DMS 273 (cell line): ENCODE results near the gene ANKRD12.
"Not testable (repeated sequence)": the region's sequence is repeated elsewhere in the genome, so short reads cannot be mapped to it uniquely, and the experiment has no call there.

Source experiments
- DNase-seq: peaks from one replicate; lab custom pipeline; 2025; ENCODE audit not compliant: unreplicated experiment; lab: John Stamatoyannopoulos, UW

Gene ANKRD12

GRCh38 chr18:9136315-9137155 lies at the start of gene ANKRD12:
ANKRD12 (plus strand) TSS chr18:9136781; CDS start chr18:9182433, 45,652 bp downstream.
- DNase-seq = peak; percentile 99

GRCh38 chr18:9087144-9087543 lies 49.4 kb upstream of the ANKRD12 start:
- DNase-seq = no peak

GRCh38 chr18:9088252-9088651 lies 48.3 kb upstream of the ANKRD12 start:
- DNase-seq = no peak

GRCh38 chr18:9088727-9089126 lies 47.9 kb upstream of the ANKRD12 start:
- DNase-seq = not testable (repeated sequence)

DNA sequence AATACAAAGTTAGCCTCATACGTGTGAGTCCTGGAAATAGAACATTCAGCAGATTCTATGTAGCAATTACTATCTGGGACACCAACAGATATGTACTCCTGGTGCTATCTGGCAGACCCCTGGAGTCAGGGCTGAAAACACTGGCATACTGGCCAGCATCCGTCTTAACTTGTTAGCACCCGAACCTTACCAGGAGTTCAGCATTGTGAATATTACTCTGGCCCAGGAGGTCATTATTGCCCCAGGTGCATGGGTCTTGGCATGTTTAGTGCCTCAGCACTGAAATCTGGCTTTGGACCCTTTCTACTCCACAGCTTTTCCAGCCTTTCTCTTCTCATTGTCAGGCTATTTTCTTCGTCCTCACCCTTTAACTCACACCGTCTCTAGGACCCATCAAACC lies 46.0 kb upstream of the ANKRD12 start:
- no peak for DNase-seq

- DNase-seq = no peak
Measured at GRCh38 chr18:9091066-9091476, 45.5 kb upstream of the ANKRD12 start.

GRCh38 chr18:9092665-9093064 lies 43.9 kb upstream of the ANKRD12 start:
- DNase-seq = no peak

DNA sequence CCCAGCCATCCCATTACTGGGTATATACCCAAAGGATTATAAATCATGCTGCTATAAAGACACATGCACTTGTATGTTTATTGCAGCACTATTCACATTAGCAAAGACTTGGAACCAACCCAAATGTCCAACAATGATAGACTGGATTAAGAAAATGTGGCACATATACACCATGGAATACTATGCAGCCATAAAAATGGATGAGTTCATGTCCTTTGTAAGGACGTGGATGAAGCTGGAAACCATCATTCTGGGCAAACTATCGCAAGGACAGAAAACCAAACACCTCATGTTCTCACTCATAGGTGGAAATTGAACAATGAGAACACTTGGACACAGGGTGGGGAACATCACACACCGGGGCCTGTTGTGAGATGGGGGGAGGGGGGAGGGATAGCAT lies 43.5 kb upstream of the ANKRD12 start:
- not testable (repeated sequence) for DNase-seq

DNA sequence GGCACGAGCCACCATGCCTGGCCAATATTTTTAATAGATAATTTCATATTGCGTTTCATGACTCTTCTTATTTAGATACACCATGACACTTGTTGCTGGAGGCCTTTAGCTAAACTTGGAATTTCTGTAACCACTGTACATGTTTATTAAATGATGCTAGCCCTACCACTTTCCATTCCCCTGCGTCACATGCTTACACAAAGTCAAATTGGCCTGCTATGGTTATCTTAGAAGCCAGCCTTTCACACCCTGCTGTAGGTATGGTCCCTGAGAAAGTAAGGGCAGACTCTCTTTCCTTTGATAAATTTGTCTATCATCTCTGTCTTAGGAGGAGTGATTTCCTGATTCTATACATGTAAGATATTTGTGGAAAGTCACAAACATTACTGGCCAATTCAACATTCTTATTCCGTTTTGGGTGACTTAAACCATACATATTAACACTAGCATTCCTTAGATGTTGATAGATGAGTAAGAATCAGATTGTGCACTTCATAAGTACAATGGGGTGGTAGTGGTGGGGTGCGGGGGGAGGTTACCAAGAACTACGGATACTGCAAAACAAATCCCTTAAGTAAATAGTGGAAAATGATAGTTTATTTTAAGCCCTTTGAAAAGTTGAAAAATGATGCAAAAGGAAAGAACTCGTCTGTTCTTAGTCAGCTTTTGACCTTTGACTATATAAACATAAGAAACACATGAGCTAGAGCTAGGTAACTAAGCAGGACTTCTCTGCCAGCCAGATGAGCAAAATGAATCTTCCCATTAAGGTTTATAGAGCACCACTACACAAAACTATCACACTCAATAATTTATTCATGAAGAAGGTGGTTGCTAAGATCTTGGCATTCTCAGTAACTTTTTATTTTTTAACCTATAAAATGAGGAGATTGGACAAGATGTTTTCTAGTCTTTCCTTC lies 42.0 kb upstream of the ANKRD12 start:
- no peak for DNase-seq

DNA sequence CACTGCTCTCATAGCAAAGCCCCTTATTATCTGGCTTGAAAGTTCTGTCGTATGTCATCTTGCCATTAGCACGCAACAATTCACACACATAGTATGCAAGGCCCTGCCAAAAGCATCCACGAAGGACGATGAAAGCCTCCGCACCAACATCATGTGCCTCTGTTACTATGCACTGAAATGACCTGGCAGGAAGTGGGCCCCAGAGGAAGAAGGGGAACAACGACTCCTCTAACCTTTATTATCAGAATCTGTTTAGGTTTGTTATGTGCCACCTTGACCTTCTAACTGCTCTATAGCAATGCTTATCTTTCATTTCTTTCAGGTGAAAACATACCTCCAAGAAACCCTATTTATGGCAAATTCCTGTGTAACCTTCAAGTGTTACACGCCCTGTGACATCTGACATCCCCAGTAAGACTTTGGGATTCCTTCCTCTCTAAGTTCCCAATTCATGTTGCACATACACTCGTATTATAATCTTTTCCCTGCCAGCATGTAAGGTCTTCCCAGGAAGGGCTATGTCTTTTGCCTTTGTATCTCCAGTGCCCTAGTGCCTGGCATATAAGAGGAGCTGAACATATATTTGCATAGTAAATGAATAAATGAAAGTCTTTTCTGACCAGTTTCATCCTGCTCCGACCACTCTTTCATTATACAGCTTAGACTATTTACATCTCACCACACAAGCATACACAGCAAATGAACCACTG lies 41.1 kb upstream of the ANKRD12 start:
- DNase-seq = no peak

DNA sequence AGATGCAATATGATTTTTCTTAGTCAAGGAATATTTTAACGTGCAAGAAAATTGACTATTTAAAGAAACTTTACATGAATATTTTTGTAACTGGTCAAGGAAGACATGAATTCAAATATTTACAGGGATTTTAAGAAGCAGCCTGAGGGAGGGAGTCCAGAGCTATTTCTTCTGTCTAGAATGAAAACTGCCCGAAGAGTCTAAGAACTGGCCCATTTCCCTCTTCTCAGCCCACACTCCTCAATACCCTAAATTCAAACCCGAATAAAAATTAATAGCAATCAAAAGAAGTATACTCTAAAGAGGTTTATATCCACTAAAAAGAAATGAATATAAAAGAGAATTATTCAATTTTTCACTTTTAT lies 40.6 kb upstream of the ANKRD12 start:
- DNase-seq = no peak

DNA sequence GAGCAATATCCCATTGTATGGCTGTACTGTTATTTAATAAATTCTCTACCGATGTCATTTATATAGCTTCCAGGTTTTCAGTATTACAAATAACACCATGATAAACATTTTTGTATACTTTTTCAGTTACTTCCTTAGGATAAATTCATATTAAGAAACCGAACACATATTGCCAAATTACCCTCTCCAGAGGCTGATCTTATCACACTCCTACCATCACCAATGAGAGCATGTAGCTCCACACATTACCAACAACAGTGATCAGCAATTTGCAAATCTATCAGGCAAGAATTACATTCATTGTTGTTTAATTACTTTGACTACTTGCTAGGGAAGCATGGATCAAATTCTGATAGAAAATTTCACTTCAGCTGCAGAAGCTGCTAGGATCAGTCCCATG lies 39.9 kb upstream of the ANKRD12 start:
- no peak for DNase-seq

DNA sequence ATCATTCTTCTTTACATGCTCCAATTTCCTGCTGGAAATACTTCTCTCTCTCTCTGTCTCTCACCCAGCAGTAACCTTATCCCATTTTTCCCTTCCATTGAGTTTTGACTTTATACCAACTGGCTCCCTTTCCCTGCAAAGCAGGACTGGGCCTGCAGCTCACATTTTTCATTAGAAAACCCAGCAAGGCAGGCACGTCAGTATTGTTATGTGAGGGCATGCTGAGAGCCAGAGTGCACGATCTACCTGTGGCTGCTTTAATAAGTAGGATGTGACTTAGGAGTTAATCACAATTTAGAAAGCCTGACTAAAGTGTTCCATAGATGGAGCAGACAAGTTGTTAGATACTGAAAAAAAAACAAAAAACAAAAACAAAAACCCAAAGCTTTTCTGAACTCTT lies 39.2 kb upstream of the ANKRD12 start:
- no peak for DNase-seq

DNA sequence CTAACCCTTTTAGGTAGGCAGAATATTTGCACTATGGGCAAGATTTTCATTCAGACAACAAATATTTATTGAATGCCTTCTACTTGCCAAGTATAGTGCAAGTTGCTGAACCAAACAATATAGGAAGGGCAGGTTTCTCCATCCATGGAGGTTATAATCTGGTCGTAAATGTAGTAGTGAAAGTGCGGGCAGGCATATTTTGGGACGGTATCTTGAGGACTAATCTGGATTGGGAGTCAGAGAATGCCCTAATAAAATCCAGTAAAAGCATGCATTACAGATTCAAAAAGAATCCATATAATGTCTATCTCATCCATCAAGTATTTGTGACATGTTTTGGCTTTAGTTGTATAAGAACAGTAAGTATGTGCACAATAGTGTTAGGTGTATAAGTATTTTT lies 35.8 kb upstream of the ANKRD12 start:
- DNase-seq = no peak

- peak; percentile 23 for DNase-seq
Measured at GRCh38 chr18:9101730-9102507, 34.7 kb upstream of the ANKRD12 start.

DNA sequence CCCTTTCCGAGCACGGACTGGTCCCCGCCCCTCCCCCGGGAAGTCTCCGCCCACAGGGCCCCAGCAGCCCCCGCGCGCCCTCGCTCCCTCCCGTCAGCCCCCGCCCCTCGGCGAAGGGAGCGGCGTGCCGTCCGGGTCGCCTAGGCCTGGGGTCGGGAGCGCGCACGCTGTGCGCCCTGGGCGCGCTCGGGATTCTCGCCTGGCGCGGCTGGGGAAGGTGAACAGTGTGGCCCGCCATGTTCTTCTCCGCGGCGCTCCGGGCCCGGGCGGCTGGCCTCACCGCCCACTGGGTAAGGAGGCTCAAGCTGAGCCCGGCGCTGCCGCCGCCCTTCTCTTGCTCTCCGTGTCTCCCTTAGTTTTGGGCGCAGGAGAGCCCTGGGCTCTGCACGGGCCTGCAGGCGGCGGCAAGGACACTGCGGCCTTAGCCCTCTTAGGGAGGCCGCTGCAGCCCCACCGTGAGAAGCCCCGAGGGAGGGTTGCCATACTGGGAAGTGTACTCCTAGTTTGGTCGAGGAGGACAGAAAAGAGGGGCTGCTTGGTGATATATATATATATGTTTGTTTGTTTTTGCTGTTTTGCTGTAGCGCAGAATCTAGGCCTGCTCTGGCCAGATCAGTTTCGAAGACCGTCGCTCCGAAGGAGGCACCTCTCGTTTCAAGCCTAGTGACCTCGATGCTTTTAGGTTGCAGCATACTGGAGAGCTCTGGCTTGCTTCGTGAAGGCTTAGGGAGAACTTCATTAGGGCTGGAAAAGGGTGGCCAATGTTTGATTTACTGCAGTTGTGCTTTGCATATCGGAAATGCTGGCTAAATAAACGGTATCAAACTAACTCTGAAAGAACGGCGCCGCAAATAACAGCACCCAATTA lies 33.8 kb upstream of the ANKRD12 start, which contains the start of gene NDUFV2:
Gene NDUFV2 (plus strand): TSS at position 192 of the 868 bp plus-strand sequence. CDS start 45 bp downstream, at position 237.
- DNase-seq = peak; percentile 99

DNA sequence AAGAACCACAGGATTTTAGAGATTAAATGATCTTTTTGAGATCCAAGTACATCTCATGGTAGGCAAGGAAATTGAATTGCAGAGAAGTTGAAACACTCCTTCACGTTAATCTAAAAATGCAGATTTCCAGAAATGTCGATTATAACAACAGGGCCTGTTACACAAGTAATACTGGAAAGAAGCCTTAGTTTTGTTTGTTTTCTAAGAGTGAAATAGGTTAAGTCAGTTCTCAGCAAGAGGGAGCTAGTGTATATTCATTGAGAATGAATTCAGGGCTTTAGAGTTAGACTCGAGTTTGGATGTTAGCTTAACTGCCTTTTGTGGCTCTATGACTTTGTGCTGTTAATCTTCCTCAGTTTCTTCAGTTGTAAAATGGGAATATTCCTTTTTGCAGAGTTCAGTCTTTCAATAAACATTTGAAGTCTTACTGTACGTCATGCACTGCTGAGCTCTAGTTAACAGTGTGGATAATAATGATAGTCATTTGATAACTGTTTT lies 33.2 kb upstream of the ANKRD12 start:
- DNase-seq = no peak

GRCh38 chr18:9104244-9104901 lies 32.2 kb upstream of the ANKRD12 start:
- no peak for DNase-seq

- no peak for DNase-seq
Measured at GRCh38 chr18:9105420-9105819, 31.2 kb upstream of the ANKRD12 start.
